Suprapubic skin (tissue), 4 donors: ENCODE results near the gene PEX7. TPM values are rescaled to one million over a fixed set of nuclear protein-coding genes. Genes with fewer than 3 reads are reported as not detected.
"Not testable (repeated sequence)": the region's sequence is repeated elsewhere in the genome, so short reads cannot be mapped to it uniquely, and the experiment has no call there.

Source experiments
- DNase-seq, 2 donors: peaks; one replicate each; pipeline ENCODE4 v3.0.0-alpha.2; 2019; ENCODE audit warnings: low spot score in 2 of 2
- H3K27ac ChIP-seq: fragments of 200-600 bp; sonication (generic); one replicate; pipeline ENCODE4 v1.5.1; 2019
- H3K27me3 ChIP-seq: fragments of 200-600 bp; sonication (generic); one replicate; pipeline ENCODE4 v1.5.1; 2019
- H3K36me3 ChIP-seq: fragments of 200-600 bp; sonication (generic); one replicate; pipeline ENCODE4 v1.5.1; 2019
- H3K4me1 ChIP-seq: fragments of 200-600 bp; sonication (generic); one replicate; pipeline ENCODE4 v1.5.1; 2019
- H3K4me3 ChIP-seq: fragments of 200-600 bp; sonication (generic); one replicate; pipeline ENCODE4 v1.5.1; 2019; ENCODE audit warnings: mild to moderate bottlenecking
- H3K9me3 ChIP-seq: fragments of 200-600 bp; sonication (generic); one replicate; pipeline ENCODE4 v1.5.1; 2019
- EP300 ChIP-seq: sonication (generic); formaldehyde crosslinking; IDR thresholded peaks from one replicate; pipeline ENCODE4 v1.6.1; 2017; ENCODE audit warnings: antibody characterized with exemption
- POLR2A ChIP-seq, 2 donors: fragments of 450-650 bp; IDR thresholded peaks; one replicate each; pipeline ENCODE4 v1.6.1; 2017; ENCODE audit warnings: antibody characterized with exemption in 2 of 2, mild to moderate bottlenecking in 2 of 2, moderate library complexity in 2 of 2
- POLR2AphosphoS5 ChIP-seq, 3 donors: sonication (generic); formaldehyde crosslinking; IDR thresholded peaks; one replicate each; pipeline ENCODE4 v1.6.1; 2017; ENCODE audit warnings: antibody characterized with exemption in 3 of 3
- WGBS: methylation state at CpG from one replicate; pipeline ENCODE4 v1.1.5; 2018; 5-methylcytosine and 5-hydroxymethylcytosine counted together
- total RNA-seq, 4 donors: library from RNA; depleted of rRNA; stranded (reverse); fragments of >200 nt; gene quantifications; one replicate each; pipeline ENCODE4 v1.1.0, GENCODE V29; 2016
- TF ChIP-seq, protein P1 (sequence below), 2 donors: fragments of 200-600 bp in 1 of 2; fragments of 450-650 bp in 1 of 2; sonication (generic) in 1 of 2; IDR thresholded peaks; one replicate each; pipeline ENCODE4 v1.5.1; 2016 to 2019; ENCODE audit warnings: antibody characterized with exemption in 2 of 2, mild to moderate bottlenecking in 1 of 2, moderate library complexity in 1 of 2

The PEX7 gene
- total RNA-seq, 4 donors from 2014 or later = 4.3 to 21.2 (median 12.4) TPM

DNA sequence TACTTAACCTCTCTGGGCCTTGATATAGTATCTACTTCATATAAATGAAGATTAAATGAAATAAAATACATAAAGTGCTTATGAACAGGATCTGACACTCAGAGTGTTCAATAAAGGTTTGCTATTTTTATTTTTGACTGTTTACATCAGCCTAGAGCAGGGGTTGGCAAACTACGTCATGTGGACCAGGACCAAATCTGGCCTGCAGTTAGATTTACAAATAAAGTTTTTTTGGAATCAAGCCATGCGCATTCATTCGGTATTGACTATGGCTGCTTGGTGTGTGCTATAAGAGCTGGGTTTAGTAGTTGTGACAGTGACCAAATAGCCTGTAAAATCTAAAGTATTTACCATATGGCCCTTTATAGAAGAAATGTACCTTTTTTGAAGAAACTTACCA, 20.8 kb downstream of the PEX7 start:
- no peak overlapping the region for H3K27ac ChIP-seq
- WGBS = 73% methylated on average over 3 of the region's 3 CpGs

DNA sequence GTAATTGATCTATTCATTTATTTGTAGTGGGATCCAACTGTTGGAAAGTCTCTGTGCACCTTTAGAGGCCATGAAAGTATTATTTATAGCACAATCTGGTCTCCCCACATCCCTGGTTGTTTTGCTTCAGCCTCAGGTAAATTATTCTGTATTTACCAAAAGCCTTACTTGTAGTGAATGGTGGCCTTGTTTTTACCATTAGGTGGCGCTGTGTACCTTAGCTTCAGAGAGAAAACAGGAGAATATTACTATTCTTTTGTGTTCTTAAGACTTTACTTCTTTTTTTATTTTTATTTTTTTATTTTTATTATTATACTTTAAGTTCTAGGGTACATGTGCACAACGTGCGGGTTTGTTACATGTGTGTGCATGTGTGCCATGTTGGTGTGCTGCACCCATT, 23.7 kb downstream of the PEX7 start:
- H3K4me3 ChIP-seq = no peak overlapping the region
- 59% methylated on average over 3 of the region's 3 CpGs for WGBS
- H3K27ac ChIP-seq = no peak overlapping the region
- H3K36me3 ChIP-seq = no peaks in the 10 kb centered on the region
- H3K4me1 ChIP-seq = no peaks in the 10 kb centered on the region
- no peaks in the 10 kb centered on the region for H3K9me3 ChIP-seq
- DNase-seq = no peak
- TF ChIP-seq EP300 = no peak
- TF ChIP-seq, protein P1, sequence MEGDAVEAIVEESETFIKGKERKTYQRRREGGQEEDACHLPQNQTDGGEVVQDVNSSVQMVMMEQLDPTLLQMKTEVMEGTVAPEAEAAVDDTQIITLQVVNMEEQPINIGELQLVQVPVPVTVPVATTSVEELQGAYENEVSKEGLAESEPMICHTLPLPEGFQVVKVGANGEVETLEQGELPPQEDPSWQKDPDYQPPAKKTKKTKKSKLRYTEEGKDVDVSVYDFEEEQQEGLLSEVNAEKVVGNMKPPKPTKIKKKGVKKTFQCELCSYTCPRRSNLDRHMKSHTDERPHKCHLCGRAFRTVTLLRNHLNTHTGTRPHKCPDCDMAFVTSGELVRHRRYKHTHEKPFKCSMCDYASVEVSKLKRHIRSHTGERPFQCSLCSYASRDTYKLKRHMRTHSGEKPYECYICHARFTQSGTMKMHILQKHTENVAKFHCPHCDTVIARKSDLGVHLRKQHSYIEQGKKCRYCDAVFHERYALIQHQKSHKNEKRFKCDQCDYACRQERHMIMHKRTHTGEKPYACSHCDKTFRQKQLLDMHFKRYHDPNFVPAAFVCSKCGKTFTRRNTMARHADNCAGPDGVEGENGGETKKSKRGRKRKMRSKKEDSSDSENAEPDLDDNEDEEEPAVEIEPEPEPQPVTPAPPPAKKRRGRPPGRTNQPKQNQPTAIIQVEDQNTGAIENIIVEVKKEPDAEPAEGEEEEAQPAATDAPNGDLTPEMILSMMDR (IDR thresholded peaks at IDR 0.05) = peak in 1 of 2 donors; percentile 68
- no peaks in the 10 kb centered on the region for H3K27me3 ChIP-seq

More for the DNA sequence above, 20.8 kb downstream of the PEX7 start:
- no peaks in the 10 kb centered on the region for H3K4me1 ChIP-seq
- H3K4me3 ChIP-seq = no peak overlapping the region
- H3K27me3 ChIP-seq = no peaks in the 10 kb centered on the region
- H3K36me3 ChIP-seq = no peaks in the 10 kb centered on the region
- no peak for DNase-seq
- H3K9me3 ChIP-seq = no peaks in the 10 kb centered on the region
- TF ChIP-seq POLR2AphosphoS5 (IDR thresholded peaks at IDR 0.05) = no peak

DNA sequence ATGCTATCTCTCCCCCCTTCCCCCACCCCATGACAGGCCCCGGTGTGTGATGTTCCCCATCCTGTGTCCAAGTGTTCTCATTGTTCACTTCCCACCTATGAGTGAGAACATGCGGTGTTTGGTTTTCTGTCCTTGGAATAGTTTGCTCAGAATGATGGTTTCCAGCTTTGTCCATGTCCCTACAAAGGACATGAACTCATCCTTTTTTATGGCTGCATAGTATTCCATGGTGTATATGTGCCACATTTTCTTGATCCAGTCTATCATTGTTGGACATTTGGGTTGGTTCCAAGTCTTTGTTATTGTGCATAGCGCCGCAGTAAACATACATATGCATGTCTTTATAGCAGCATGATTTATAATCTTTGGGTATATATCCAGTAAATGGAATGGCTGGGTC, 24.1 kb downstream of the PEX7 start:
- H3K36me3 ChIP-seq, H3K4me3 ChIP-seq, H3K9me3 ChIP-seq, H3K4me1 ChIP-seq, H3K27me3 ChIP-seq, H3K27ac ChIP-seq, DNase-seq: not testable (repeated sequence)
- 96% methylated on average over 4 of the region's 4 CpGs for WGBS

DNA sequence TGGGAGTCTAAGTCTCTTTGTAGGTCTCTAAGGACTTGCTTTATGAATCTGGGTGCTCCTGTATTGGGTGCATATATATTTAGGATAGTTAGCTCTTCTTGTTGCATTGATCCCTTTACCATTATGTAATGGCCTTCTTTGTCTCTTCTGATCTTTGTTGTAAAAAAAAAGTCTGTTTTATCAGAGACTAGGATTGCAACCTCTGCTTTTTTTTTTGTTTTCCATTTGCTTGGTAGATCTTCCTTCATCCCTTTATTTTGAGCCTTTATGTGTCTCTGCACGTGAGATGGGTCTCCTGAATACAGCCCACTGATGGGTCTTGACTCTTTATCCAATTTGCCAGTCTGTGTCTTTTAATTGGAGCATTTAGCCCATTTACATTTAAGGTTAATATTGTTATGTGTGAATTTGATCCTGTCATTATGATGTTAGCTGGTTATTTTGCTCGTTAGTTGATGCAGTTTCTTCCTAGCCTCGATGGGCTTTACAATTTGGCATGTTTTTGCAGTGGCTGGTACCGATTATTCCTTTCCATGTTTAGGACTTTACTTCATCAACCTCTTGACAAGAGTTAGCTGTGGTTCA, 27.7 kb downstream of the PEX7 start:
- not testable (repeated sequence) for DNase-seq, H3K4me3 ChIP-seq, H3K27me3 ChIP-seq, H3K9me3 ChIP-seq, H3K36me3 ChIP-seq, H3K4me1 ChIP-seq, H3K27ac ChIP-seq
- 74% methylated on average over 4 of the region's 4 CpGs for WGBS

DNA sequence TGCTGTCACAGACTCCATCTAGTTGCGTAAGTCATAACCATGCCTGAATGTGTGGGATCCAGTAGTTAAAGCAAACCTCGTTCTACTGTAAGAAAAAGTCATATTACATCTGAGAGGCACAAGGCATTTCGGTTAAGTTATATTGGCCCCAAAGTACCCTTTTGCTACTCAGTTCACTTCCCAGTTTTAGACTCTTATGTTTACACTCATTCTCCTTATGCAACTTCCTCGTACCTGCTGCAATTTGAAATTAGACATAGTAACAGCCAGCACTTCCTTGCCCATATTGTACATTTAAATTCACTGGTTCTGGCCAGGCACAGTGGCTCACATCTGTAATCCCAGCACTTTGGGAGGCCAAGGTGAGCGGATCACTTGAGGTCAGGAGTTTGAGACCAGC, 37.0 kb downstream of the PEX7 start:
- Histone ChIP-seq H3K36me3 (peaks cover 3% of the 10 kb centered on the region), H3K9me3 (no peaks in the 10 kb centered on the region), H3K4me3 (no peak overlapping the region), H3K27me3 (no peaks in the 10 kb centered on the region), H3K27ac (no peak overlapping the region), H3K4me1 (no peaks in the 10 kb centered on the region)
- DNase-seq = no peak
- TF ChIP-seq EP300 (no peak), POLR2A (IDR thresholded peaks at IDR 0.05) (no peak)
- 91% methylated on average over 5 of the region's 5 CpGs for WGBS

DNA sequence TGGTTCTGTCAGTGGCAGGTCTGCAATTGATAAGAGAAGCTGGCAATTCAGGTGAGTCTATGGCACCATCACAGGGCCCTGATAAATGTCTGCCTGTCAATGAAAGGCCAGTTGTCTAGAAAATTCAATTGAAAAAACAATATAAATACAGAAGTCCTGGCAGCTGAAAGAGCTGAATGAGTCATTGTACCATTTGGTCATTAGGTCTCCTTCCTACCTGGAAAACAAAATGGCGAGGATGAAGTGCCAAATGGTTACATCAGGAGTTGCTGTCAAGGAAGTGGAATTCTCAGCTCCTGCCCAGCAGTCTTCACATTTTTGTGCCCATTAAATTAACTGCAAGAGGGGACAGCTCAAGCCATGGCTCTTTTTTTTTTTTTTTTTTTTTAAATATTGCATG, 37.7 kb downstream of the PEX7 start:
- no peak overlapping the region for H3K27ac ChIP-seq
- 100% methylated on average over 1 of the region's 1 CpG for WGBS

DNA sequence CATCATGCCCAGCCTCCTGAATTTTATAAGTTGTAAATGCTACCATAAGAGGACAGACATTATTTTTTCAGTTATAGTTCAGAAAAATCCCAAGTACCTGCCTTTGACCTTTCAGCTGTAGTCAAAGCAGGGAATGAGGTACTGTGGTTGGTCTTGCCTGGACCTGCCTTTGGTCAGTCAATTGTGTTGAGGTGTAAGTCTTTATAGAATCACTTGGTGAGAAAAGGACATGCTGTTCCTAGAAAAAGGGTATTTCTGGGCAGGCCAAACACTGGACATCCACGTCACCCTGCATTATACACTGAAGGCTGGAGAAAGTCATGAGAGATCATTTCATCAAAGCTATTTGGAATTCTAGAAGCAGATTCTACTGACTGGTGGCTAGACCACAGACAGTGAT, 40.3 kb downstream of the PEX7 start:
- Histone ChIP-seq H3K27me3 (no peaks in the 10 kb centered on the region), H3K27ac (no peak overlapping the region), H3K36me3 (peaks cover 2% of the 10 kb centered on the region), H3K9me3 (no peaks in the 10 kb centered on the region), H3K4me3 (no peak overlapping the region), H3K4me1 (no peaks in the 10 kb centered on the region)
- 100% methylated on average over 1 of the region's 1 CpG for WGBS
- no peak for TF ChIP-seq EP300
- DNase-seq = no peak

More for the DNA sequence above, 37.7 kb downstream of the PEX7 start:
- peaks cover 3% of the 10 kb centered on the region for H3K36me3 ChIP-seq
- H3K4me1 ChIP-seq = no peaks in the 10 kb centered on the region
- H3K27me3 ChIP-seq = no peaks in the 10 kb centered on the region
- H3K4me3 ChIP-seq = no peak overlapping the region
- no peaks in the 10 kb centered on the region for H3K9me3 ChIP-seq
- no peak for DNase-seq
- no peak for TF ChIP-seq EP300
- TF ChIP-seq, protein P1 (IDR thresholded peaks at IDR 0.05) = no peak
- no peak for TF ChIP-seq POLR2AphosphoS5 (IDR thresholded peaks at IDR 0.05)
- TF ChIP-seq POLR2A (IDR thresholded peaks at IDR 0.05) = no peak

DNA sequence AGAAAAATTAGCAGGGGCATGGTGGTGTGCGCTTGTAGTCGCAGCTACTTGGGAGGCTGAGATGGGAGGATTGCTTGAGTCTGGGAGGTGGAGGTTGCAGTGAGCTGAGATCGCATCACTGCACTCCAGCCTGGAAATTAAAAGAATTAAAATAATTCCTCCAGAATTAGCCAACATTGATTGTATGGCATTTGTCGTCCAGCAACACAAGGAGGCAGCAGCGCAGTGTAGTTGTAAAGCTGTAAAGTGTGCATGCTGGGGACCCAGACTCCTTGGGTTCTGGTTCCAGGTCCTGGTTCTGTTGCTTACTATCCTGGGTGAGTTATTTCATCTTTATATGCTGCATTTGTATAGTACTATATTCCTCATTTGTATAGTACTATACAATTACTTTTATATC, 41.4 kb downstream of the PEX7 start:
- WGBS = 73% methylated on average over 5 of the region's 5 CpGs

More for the DNA sequence above, 41.4 kb downstream of the PEX7 start:
- no peak for DNase-seq
- H3K27ac ChIP-seq = no peak overlapping the region
- no peak for TF ChIP-seq POLR2A (IDR thresholded peaks at IDR 0.05)
- TF ChIP-seq EP300 = no peak
- TF ChIP-seq, protein P1 (IDR thresholded peaks at IDR 0.05) = no peak
- TF ChIP-seq POLR2AphosphoS5 (IDR thresholded peaks at IDR 0.05) = no peak
- H3K4me3 ChIP-seq = no peak overlapping the region
- no peaks in the 10 kb centered on the region for H3K4me1 ChIP-seq
- H3K36me3 ChIP-seq = no peaks in the 10 kb centered on the region
- no peaks in the 10 kb centered on the region for H3K27me3 ChIP-seq
- H3K9me3 ChIP-seq = no peaks in the 10 kb centered on the region
